GM18507 (cell line): ENCODE data around the gene IL17F.

Experiments
- DNase-seq: peaks from one replicate; pipeline ENCODE4 v3.0.0; 2011; ENCODE audit warnings: low read depth; ENCODE audit not compliant: insufficient read length; ENCODE audit errors: extremely low spot score
- FAIRE-seq: peaks from 2 replicates; lab custom pipeline; 2011; peaks lifted over from hg19 to GRCh38; lab: Jason Lieb, UNC

IL17F gene

DNA sequence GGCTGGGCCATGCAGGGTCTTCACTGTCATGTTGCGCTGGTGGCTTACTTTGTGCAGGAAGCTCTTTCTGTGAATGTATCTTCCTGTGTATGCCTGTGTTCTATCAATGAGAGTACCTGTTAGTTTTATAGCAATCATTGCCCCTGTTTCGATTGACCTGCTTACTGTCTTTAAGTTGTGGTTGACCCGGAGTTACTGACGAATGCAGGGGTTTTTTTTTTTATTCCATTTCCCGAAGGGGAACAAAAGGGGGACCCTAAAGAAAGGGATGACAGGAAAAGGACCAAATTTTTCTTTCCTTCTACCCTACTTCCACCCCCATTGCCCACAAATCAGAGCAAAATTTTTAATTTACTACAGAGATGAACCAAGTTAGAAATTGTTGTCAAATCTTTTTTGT, at the start of gene IL17F:
Gene IL17F (minus strand): TSS at position 101 of the 400 bp plus-strand sequence. CDS start 71 bp downstream, at position 30.
- FAIRE-seq (no peak), DNase-seq (no peak)

DNA sequence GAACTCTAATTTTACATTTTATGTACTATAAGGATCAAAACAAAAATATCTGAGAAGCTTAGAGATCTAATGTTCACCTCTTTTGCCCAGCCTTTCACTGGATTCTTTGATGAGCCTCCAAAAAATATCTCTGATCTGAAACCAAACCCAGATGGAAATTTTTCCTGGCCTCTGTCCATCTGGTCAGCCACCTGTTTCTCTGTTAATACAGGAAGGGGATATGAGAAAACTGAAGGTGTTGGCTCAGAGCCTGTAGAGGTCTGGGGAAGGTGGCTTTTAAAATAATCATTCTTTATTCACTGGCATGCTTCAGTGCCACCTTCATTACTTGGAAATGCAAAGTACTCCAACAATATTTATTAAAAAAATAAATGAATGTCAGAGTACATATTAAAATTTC, 48.8 kb upstream of the IL17F start:
- FAIRE-seq = peak; percentile 63

DNA sequence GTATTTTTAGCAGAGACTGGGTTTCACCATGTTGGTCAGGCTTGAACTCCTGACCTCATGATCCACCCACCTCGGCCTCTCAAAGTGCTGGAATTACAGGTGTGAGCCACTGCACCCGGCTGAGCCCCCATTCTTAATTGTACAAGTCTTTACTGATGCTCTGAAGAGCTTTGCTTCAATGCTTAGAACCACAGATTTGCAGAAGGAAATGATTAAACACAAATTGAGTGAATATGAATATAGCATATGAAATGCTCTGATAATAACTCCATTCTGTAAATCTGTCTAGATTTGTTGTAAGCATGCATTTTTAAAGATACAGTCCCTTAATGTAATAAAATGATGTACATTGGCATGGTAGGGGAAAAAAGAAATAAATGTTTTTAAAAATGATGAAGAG, 44.5 kb upstream of the IL17F start:
- DNase-seq (no peak), FAIRE-seq (no peak)

More for the DNA sequence above, 48.8 kb upstream of the IL17F start:
- no peak for DNase-seq

DNA sequence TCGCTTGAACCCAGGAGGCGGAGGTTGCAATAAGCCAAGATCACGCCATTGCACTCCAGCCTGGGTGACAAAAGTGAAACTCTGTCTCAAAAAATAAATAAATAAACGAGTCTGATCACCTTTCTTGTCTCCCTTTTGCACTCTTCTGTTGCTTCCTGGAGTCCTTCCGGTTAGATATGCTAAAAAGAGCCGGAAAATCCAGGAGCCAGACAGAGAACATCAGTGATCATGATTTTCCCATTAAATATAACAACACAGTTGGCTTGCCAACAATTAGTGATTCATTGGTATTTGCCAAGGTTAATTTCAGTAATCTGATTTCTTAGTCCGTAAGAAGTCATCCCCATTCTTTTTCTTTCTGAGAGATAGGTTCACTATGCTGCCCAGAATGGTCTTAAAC, 43.9 kb upstream of the IL17F start:
- FAIRE-seq = no peak
- no peak for DNase-seq

DNA sequence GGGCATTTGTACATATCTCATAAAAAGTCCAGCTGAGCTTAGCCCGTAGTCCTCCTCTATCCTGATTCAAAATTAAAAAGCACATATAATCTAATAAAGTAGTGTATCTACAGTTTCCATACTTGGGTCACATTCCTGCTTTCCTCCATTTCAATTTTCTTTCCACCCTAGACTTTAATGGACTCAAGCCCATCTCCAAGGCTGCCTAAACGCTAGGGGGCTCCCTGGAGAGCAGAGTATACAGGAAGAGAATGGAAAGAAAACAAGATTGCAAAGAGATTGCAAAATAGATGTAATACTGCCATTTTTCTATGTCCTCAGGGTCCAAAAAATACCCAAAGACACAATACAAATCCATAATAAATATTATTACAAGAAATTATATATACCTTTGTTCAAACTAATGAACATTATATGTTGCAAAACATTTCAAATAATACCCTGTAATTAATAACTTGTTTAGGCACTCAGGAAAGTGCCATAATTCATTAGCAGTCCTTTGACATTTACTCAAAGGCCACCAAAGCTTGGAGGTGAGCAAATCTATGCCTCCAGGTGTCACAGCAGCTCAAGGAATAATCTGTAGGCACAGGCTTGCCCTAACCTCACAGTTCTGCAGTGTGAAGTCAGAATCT, 42.6 kb upstream of the IL17F start:
- DNase-seq (no peak), FAIRE-seq (peak; percentile 82)

DNA sequence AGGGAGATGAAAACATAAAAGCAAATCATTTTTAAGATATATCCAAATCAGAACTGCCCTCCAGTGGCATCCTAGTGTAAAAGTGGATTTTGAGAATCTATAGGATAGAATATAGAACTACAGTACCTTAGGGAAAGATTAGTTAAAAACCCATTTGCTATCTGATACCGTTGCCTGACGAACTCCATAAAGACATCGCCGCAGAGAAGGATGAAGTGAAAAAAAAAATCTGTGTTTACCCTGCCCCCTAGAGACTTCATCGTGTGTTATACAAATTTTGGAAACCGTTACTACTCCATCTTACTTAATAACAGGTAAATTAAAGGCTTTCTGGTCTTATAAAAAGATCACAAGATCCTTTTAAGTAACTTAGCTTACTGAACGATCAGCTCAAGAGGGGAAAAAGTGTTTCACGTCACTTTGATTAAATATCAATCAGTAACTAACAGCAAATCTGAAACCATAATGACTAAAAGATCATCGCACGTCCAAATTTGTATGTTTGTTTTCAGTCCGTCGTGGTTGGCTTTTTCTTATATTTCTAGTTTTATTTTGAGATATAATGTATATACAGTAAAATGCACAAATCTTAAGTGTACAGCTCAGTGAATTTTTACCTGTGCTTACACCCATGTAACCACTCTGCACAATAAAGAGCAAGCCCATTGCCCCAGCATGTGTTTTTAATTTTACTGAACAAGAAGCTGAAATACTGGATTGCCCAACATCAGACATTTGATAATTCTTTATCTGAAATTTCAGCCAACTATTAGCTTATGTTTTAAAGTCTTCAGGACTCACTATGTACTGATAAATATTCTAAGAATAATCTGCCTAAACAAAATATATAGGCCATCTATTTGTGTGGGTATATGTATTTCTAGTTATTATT, 41.1 kb upstream of the IL17F start:
- no peak for DNase-seq
- FAIRE-seq = no peak

DNA sequence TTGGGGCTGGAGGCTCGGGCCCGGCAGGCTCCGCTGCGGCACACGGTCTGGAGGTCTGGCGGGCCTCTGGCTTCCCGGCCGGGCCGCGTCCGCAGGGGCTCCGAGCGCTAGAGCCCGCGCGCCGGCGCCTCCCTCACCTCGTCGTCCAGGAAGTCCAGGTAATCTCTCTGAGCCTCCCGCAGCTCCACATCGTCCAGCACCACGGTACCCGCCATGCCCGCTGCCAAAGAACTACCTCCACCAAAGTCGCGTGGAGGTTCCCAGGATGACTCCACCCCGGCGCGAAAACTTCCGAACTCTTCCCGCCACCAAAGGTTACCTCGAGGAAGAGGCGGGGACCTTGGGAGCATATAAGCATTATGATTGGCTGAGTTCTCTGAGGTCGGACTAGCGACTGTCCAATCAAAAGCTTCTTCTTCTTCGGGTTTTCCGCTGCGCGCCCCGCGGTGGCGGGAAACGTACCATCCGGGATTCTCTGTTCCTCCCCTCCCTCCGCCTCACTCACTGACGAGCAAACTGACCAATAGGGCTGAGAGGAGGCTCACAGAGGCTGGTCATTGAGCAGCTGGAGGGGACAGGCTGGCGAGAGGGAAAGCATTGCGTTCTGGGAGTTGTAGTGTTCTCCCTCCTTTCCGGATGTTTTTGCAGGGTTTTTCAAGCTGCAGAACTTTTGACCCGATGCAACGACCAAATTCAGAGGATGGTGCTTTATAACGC, 40.3 kb upstream of the IL17F start, which contains the start of gene MCM3:
Gene MCM3 (minus strand): TSS at position 283 of the 717 bp plus-strand sequence. CDS start 68 bp downstream, at position 215.
- DNase-seq (peak; percentile 86), FAIRE-seq (peak; percentile 100)

DNA sequence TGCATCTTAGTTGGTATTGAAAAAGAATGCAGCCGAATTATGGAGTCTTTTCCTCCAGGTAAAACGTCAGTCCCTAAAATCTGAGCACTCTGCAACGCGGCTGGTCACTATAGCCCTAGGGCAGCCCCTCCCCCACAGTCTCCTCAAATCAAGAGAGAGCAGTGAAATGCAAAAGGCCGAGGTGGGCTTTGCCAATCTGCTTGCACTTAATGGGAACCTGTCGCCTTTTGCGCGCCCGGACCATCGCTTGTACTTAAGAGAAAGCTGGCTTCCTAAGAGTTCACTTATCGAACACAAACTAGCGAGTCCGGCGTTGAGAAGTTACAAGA, 39.8 kb upstream of the IL17F start:
- no peak for FAIRE-seq
- no peak for DNase-seq

DNA sequence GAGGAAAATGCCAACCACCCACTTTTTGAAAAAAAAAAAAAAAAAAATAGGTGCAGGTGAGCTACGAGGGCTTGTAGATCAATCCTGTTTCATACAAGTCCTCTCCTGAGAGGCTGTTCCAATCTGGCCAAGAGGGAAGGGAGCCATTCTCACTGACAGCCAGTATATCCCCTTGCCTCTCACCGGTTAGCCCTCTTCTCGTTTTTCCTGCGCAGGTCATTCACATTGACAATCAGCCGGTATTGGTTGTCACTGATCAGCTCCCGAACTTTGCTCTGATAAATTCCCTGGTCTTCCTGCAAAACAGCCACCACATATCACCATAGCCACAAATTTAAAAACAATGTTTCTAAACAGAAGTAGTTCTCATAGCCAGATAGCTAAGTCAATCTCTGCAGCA, 38.8 kb upstream of the IL17F start:
- DNase-seq (no peak), FAIRE-seq (no peak)

DNA sequence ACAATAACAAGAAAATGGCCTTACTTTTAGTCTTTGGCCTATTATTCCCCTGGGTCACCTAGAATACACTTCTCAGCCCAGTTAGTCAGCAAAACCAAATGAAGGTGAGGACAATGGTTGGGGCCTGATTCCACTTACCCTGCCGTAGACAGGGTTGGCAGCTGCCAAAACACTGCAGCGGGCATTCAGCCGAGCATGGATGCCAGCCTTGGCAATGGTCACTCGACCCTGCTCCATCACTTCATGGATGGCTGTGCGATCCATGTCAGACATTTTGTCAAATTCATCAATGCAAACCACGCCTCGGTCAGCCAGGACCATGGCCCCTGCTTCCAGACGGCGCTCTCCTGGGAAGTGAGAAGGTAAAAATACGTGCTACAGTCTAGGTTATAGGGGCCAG, 31.8 kb upstream of the IL17F start:
- DNase-seq = no peak
- no peak for FAIRE-seq

DNA sequence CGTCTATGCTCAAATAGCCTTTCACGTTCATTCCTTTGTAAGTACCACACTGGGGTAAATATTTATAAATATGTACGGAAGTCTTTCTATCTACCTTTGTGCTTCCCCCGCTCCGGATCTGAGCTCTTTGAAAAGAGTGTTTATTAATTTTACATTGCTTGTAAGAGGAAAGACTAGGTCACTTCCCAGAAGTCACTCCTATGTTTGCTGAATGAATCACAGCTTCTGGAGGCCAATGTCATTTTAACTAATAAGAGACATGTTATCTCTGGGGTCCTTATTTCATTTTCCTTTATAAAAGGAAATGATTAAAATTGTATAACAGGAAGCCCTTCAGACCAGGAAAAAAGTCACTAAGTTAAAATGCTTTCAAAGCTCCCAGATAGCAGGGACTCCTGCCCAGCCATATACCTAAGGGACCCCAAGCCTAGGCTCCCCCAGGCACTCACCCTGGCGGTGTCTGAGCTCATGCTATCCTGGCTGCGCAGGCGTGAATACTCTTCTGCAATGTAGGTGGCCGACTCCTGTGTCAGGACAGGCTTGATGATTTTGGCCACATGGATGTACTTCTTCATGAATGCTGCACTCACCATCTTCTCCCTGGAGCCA, 27.7 kb upstream of the IL17F start:
- FAIRE-seq = no peak
- no peak for DNase-seq

DNA sequence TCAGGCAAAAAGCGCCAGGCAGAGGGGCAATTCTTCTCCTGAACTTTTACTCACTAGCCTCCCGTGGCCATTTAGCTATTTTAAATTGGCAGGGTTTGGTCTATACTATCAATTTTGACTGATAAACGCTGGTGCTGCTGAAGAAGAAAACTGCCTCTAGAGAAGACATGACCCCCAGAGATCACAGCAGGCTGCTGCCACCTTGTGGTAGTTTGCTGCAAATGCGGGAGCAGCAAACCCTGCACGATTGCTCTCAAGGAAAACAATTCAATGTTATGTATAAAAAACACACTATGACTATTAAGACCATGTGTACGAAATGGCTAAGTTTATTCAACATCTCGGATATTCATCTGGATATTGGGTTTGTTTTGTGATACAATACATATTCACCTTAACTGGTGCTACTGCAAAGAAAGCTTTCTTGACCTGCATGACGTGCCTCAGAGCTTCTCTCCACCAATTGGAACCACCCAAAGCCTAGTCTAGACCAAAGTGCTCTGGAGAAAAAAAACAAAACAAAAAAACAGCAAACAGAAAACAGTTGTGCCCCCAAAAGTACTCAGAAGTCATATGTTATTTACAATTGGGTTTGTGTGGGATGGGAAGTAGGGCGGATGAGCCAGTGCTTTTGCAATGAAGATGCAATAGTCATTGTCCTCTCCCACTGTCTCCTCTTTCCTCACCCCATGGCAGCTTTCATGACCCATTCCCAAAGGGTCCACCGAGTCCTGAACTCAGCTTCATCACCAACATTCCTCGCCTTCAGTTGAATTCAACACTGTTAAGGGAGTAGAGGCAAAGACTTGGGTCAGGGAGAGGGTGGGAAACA, 19.6 kb upstream of the IL17F start:
- peak; percentile 77 for FAIRE-seq
- peak; percentile 39 for DNase-seq

DNA sequence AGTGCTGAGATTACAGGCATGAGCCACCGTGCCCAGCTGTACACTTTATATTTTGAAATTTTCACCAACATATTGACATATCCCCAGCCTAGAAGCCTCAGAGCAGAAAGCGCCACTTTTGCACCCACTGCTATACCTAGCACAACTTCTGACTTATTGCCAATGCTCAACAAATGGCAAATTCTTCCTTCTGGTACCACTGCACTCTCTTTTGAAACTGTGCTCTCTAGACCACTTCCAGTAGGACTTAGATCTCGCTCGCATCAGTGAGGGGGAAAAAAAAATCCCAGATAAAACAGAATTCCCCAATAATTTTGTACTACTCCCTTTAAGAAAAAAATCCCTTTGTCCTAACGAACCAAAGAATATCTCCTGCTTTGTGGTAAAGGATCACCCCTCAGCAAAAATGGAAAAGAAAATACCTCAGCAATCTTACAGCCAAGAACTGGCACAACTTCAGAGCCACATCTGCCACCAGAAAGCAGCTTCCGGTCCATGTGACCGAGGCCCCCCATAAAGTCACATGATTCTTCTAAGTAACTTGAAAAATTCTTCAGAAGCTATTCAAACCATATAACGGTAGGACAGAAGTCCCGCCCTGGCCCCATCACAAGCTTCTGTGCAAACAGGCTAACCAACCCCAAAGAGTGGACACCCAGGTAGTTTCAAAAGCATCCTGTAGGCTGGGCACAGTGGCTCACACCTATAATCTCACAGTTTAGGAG, 18.5 kb upstream of the IL17F start:
- DNase-seq = no peak
- no peak for FAIRE-seq

DNA sequence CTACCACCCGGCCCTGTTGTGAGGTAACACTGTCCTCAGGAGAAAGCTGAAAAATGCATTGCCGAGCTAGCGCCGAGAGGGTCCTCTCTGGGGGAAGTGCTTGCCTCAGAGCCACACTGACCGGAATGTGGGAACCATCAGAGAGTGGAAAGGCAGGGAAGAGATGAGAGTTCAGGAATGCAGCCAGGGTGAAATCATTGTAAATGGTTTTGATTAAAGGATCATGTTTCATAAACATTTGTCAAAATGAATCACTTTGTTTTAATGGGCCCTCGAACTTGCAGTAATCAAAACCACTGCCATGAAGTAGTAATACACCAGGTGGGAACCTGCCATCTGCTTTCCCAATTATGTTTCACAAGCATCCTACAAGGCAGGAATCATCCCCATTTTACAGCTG, 16.9 kb upstream of the IL17F start:
- DNase-seq (no peak), FAIRE-seq (no peak)

DNA sequence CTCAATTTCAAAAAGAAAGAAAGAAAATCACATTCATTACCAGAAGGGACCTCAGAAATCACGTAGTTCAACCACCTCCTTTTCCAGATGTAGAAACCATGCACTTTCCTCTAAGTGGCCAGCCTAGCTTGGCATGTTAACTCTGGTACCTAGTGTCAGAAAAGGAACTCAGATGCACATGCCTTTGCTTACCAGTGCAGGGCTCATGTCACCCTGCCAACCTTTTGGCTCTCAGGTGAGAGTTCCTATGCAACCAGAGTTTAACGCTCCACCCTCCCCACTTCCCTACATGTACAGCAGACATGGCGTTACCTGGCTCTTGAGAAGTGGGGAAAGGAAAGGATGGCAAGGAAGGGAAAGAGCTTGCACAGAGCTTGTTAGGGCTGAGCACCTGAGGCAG, 16.3 kb upstream of the IL17F start:
- FAIRE-seq (no peak), DNase-seq (no peak)

DNA sequence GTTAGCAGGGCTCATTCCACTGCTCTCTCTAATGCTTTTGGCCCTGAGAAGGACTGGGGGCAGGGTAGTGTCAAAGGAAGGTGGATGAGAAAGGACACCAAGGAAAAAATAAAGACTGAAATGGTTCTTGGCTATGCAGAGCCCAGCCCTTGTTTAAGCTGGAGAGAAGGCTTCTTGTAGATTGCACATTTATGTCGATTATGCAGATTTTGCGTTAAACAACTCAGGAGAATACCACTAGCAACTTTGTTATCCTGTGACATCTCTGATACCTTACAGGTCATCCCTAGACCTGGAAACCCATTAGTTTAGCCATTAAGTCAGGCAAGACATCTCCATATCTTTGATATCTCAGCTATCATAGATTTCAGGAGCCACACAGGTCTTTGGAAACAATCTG, 11.1 kb upstream of the IL17F start:
- no peak for FAIRE-seq
- no peak for DNase-seq

DNA sequence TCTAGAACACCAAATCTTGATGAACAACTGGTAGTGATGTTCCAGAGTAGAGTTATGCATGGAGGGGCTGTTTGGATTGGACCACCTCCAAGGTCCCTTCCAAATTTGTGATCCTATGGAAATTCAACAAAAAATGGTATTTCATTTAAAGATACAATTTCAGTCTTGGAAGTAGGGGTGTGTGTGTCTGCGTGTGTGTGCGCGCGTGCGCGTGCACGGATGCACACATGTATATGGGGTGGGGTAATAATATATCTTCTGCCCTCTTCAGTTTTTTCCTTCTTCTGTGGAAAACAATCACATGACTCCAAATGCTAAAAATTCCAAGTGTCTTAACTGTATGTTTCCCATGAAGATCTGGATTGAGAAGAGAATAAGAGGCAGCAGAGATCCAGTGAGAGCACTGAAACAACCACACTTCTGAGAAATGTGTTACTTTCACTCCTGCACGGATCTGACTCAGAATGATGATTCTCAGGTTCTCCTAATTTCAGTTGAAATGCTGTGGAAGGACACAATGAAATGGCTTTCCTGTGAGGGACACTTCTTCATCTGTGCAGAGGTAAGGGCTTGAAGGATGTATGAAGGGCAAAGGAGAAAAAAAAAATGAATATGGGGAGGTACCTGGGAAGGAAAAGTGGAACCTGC, 10.6 kb upstream of the IL17F start:
- FAIRE-seq = peak; percentile 70

DNA sequence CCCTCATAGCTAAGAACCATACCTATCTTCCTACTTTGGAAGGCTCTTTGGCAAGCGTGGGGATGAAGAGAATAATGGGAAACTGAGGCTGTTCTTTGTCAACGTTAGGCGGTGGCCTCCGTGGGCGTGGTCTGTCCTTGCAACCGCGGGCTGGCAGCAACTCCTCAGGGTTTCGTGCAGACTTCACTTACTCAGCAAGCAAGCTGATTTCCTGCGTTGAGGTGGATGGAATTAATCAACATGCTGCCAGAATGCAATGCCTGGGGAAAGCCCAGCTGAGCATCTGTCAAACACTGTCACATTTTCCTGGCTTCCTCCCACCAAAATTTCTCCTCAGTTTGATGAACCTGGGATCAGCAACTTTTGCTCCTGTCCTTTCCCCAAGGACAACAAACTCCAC, 9.2 kb upstream of the IL17F start:
- DNase-seq (no peak), FAIRE-seq (no peak)

More for the DNA sequence above, 10.6 kb upstream of the IL17F start:
- no peak for DNase-seq
